Activated effector memory CD4-positive, alpha-beta T cell treated with anti-CD3 and anti-CD28 coated beads, Interleukin-2, amount 50 U/mL, for 16 hours (primary cell): ENCODE measurements around the gene BICDL2.

ENCODE experiments used
- DNase-seq: peaks from one replicate; pipeline ENCODE4 v3.0.0-alpha.2; 2020

The BICDL2 gene

GRCh38 chr16:3045758-3046640 lies 9.3 kb upstream of the BICDL2 start, which contains the start of gene MMP25:
Gene MMP25, plus strand, starts transcription at chr16:3046561. Its CDS starts 357 bp downstream, at chr16:3046918.
- no peak for DNase-seq

GRCh38 chr16:3044708-3045107 lies 8.0 kb upstream of the BICDL2 start:
- DNase-seq: no peak

GRCh38 chr16:3042376-3042775 lies 5.6 kb upstream of the BICDL2 start:
- DNase-seq: no peak

- no peak for DNase-seq
These were observed 2.2 kb upstream of the BICDL2 start for GRCh38 chr16:3038896-3039295.

- DNase-seq: no peak
These were observed 1.5 kb upstream of the BICDL2 start for GRCh38 chr16:3038256-3038655.

- DNase-seq: no peak
These were observed 595 bp downstream of the BICDL2 start for GRCh38 chr16:3035972-3036725.

GRCh38 chr16:3035289-3035971 lies 1.3 kb downstream of the BICDL2 start:
- no peak for DNase-seq

GRCh38 chr16:3032624-3033023 lies 4.1 kb downstream of the BICDL2 start:
- DNase-seq: no peak

GRCh38 chr16:3030222-3031212 lies 6.2 kb downstream of the BICDL2 start:
- no peak for DNase-seq

GRCh38 chr16:3029491-3030221 lies 7.1 kb downstream of the BICDL2 start:
- DNase-seq: peak; percentile 80

GRCh38 chr16:3028716-3029319 lies 7.9 kb downstream of the BICDL2 start:
- DNase-seq: no peak

GRCh38 chr16:3027983-3028715 lies 8.6 kb downstream of the BICDL2 start:
- DNase-seq: peak; percentile 94

GRCh38 chr16:3027489-3027795 lies 9.3 kb downstream of the BICDL2 start:
- DNase-seq: no peak

GRCh38 chr16:3026609-3027488 lies 9.9 kb downstream of the BICDL2 start:
- no peak for DNase-seq

GRCh38 chr16:3026003-3026378 lies 10.8 kb downstream of the BICDL2 start:
- DNase-seq: no peak

- no peak for DNase-seq
These were observed 11.4 kb downstream of the BICDL2 start for GRCh38 chr16:3025032-3026002.

GRCh38 chr16:3023669-3024478 lies 12.9 kb downstream of the BICDL2 start, which contains the start of the genes HCFC1R1 and THOC6:
Gene HCFC1R1, minus strand, starts transcription at chr16:3023942. Its CDS starts 1 bp downstream, at chr16:3023941.
Gene THOC6, plus strand, starts transcription at chr16:3024035. Its CDS starts 292 bp downstream, at chr16:3024327.
- DNase-seq: peak; percentile 98
